Epithelial cell of proximal tubule (primary cell): Measurements from ENCODE around the gene GDPD5. TPM values are rescaled to one million over a fixed set of nuclear protein-coding genes. Genes with fewer than 3 reads are reported as not detected.
"Not testable (repeated sequence)": the region's sequence is repeated elsewhere in the genome, so short reads cannot be mapped to it uniquely, and the experiment has no call there.

ENCODE experiments used
- DNase-seq: peaks from one replicate; pipeline ENCODE4 v3.0.0-alpha.2; 2011; ENCODE audit warnings: low read depth
- H3K4me3 ChIP-seq: 2 replicates; pipeline ENCODE4 v1.5.1; 2011; ENCODE audit warnings: low read depth, mild to moderate bottlenecking, low read length
- CTCF ChIP-seq: conservative IDR thresholded peaks from 2 replicates; pipeline ENCODE4 v1.5.1; 2012; ENCODE audit warnings: low read depth, mild to moderate bottlenecking, low read length
- total RNA-seq: library from RNA; depleted of rRNA; stranded (reverse); fragments of >200 nt; gene quantifications from 2 replicates; pipeline ENCODE4 v1.2.3, GENCODE V29; 2015

GDPD5 gene
- total RNA-seq, 1 donor from 2014 or later, result 17.4 TPM

GRCh38 chr11:75421902-75422247, 103.9 kb downstream of the GDPD5 start:
- H3K4me3 ChIP-seq, result no peak overlapping the region
- TF ChIP-seq CTCF, result no peak
- DNase-seq, result no peak

DNA sequence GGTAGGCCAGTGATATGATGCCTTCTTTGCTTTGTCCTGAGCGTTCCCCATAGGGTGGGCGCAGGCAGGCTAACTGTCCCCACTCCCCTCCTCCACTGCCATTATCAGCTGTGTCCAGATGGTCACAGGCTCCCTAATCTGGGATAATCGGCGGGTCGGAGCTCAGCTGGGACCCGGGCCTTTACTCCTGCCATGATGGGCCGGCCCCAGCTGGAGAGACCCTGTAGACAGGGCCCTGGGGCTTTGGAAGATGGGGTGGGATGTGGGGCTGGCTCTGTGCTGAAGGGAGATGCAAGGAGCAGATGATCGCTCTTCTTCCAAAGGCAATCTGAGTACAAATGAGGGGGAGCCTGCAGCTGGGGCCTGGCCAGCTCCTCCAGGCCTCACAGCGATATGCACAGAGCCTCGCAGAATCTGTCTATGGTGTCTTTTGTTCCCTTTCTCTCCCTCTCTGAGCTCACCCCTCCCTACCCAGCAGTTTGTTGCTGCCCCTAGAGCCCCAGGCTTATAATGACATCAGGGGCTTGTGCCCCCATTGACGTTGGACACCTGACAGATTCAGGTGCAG, 104.6 kb downstream of the GDPD5 start:
- no peak for DNase-seq
- TF ChIP-seq CTCF, result no peak
- no peak overlapping the region for H3K4me3 ChIP-seq

DNA sequence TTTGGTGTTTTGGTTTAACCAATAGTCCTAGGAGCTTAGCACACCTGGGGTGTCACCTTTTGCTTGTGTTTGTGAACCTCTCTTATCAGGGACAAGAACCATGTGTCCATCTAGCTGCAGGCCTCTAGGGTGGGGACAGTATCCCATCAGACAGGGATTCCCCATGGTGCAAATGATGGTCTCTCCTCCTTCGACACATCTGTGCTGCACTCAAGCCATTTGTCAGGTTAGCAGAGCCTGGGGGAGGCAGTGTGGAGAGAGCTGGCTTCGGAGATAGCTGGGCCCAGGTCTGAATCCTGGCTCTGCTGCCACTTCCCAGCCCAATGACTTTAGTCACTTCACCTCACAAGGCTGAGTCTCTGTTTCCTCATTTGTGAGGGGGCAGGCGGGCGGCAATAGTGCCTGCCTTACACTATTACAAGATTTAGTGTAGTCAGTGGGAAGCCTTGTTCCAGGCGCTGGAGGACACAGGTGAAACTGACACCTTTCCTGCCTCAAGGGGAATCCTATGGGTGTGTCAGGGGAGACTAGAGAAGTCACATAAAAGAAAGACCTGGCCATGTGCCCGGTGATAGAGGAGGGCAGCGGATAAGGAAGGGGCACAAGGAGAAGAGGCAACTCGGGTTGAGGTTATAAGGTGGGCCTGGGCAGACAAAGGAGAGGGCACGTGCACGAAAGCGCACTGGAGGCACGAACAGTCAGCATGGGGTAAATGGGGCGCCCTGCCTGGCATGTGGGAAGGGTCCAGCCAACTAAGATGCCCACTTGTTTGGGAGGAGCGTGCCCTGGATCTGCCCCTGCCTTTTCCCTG, 105.3 kb downstream of the GDPD5 start:
- TF ChIP-seq CTCF, result no peak
- no peak for DNase-seq
- no peak overlapping the region for H3K4me3 ChIP-seq

DNA sequence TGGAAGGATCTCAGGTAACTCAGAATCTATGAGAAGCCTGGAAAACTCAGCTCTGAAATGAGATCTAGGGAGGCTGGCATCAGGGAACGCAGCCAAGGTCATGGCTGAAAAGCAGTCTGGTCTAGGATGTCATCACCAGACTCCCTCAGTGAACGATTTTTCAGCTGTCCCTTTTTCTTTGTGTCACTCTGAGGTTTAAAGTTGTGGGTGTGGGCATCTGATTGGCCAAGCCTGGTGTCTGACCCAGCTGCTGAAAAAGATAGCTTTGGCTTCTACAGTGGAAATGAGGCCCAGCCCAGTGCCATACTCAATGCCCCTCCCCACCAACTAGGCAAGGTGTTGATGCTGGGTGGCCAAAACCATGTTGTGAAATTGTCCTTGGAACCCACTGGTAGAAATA, 111.9 kb downstream of the GDPD5 start:
- no peak for TF ChIP-seq CTCF
- no peak overlapping the region for H3K4me3 ChIP-seq
- no peak for DNase-seq

DNA sequence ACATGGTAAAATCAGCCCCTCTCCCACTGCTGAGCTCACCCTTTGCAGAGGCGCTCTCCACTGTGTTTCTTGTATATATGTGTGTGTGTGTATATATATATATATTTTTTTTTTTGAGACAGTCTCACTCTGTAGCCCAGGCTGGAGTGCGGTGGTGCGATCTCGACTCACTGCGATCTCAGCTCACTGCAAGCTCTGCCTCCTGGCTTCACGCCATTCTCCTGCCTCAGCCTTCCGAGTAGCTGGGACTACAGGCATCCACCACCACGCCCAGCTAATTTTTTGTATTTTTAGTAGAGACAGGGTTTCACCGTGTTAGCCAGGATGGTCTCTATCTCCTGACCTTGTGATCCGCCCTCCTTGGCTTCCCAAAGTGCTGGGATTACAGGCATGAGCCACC, 112.6 kb downstream of the GDPD5 start:
- H3K4me3 ChIP-seq, DNase-seq: not testable (repeated sequence)

GRCh38 chr11:75409971-75410370, 115.8 kb downstream of the GDPD5 start:
- DNase-seq, H3K4me3 ChIP-seq: not testable (repeated sequence)

DNA sequence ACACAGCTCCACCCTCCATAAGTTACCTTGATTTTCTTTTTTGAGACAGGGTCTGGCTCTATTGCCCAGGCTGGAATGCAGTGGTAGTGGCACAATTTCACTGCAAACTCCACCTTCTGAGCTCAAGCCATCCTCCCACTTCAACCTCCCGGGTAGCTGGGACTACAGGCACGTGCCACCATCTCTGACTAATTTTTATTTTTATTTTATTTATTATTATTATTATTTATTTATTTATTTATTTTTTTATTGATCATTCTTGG, 116.9 kb downstream of the GDPD5 start:
- no peak for TF ChIP-seq CTCF
- no peak for DNase-seq
- no peak overlapping the region for H3K4me3 ChIP-seq

DNA sequence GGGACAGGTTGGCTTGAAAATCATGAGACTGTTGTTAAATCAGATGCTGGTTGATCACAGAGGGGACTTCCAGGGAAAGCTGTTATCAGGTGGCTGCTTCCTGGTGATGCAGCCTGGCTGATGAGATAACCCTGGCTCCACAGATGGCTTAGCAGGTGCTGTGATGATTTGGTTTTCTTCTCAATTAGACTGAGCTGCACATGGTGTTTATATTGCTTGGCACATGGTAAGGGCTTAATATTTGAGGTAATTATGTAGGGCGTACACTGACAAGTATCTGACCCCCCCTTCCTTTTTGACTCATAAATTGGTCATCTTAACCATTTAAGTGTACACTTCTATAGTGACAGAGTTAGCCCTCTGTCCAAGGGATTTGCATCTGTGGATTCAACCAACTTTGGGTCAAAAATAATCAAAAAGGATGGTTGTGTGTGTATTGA, 119.4 kb downstream of the GDPD5 start:
- no peak overlapping the region for H3K4me3 ChIP-seq
- TF ChIP-seq CTCF, result no peak
- DNase-seq, result no peak
